K562 (cell line): ENCODE measurements around the gene ASMTL. TPM values are rescaled to one million over a fixed set of nuclear protein-coding genes. Genes with fewer than 3 reads are reported as not detected.
"Not testable (repeated sequence)": the region's sequence is repeated elsewhere in the genome, so short reads cannot be mapped to it uniquely, and the experiment has no call there.

ENCODE experiments used
- ATAC-seq: fragments of 200-7000 bp; cut with Tn5 transposase; 3 replicates; pipeline ENCODE4 v1.9.1; 2020; ENCODE audit warnings: moderate library complexity
- BruUV-seq: library from RNA; stranded (reverse); fragments of 400-500 nt; replicated peaks from 2 replicates; lab custom pipeline; 2021; lab: Mats Ljungman, UMichigan
- CTCF ChIA-PET: fragments of 300-600 bp; formaldehyde crosslinking; extraction: SDS; loops from one replicate; lab custom pipeline; 2021; ENCODE audit warnings: low intra/inter-chr PET ratio; lab: Yijun Ruan, JAX
- POLR2A ChIA-PET: fragments of 300-600, 350-650 bp; sonication (Branson Sonifier 250); formaldehyde crosslinking; extraction: SDS; loops from one replicate; lab custom pipeline; 2021; ENCODE audit warnings: antibody characterized with exemption, inconsistent platforms; lab: Yijun Ruan, JAX
- DNase-seq, 4 experiments: peaks; one replicate each; pipeline versions ENCODE4 v3.0.0 to v3.0.0-alpha.2; 2011 to 2018; ENCODE audit warnings: low spot score in 3 of 4, mixed read lengths in 3 of 4; ENCODE audit errors: extremely low read depth in 1 of 4
- FAIRE-seq: peaks from 2 replicates; lab custom pipeline; 2011; peaks lifted over from hg19 to GRCh38; lab: Jason Lieb, UNC
- H2AFZ ChIP-seq: 2 replicates; pipeline ENCODE4 v1.6.0; 2011; ENCODE audit warnings: low read depth, low read length, control low read depth, inconsistent platforms
- H3K27ac ChIP-seq: fragments of 200-600 bp; 3 replicates; pipeline ENCODE4 v1.8.0; 2011; ENCODE audit warnings: low read depth, mild to moderate bottlenecking, control low read depth, inconsistent platforms, low read length, moderate library complexity, mixed read lengths; ENCODE audit errors: extremely low read depth
- H3K27me3 ChIP-seq, 2 experiments: fragments of 300-600 bp in 1 of 2; 2 replicates in 1 of 2; 3 replicates in 1 of 2; pipeline versions ENCODE4 v1.6.0 to v1.8.0; 2011; ENCODE audit warnings: inconsistent platforms in 2 of 2, low read length in 2 of 2, mild to moderate bottlenecking in 1 of 2, mixed read lengths in 1 of 2, moderate library complexity in 1 of 2; ENCODE audit not compliant: control insufficient read depth in 2 of 2, insufficient read depth in 2 of 2
- H3K36me3 ChIP-seq: fragments of 300-600 bp; 3 replicates; pipeline ENCODE4 v1.8.0; 2011; ENCODE audit warnings: mild to moderate bottlenecking, low read length, inconsistent platforms; ENCODE audit not compliant: control insufficient read depth, insufficient read depth
- H3K4me1 ChIP-seq, 2 experiments: fragments of 200-600 bp in 1 of 2; replicated peaks in 1 of 2; 2 replicates in 1 of 2; 3 replicates in 1 of 2; pipeline versions ENCODE4 v1.5.1 to v1.8.0; 2011; ENCODE audit warnings: inconsistent platforms in 2 of 2, low read length in 2 of 2, mild to moderate bottlenecking in 1 of 2, mixed read lengths in 1 of 2, moderate library complexity in 1 of 2; ENCODE audit not compliant: control insufficient read depth in 2 of 2, insufficient read depth in 2 of 2
- H3K4me2 ChIP-seq: 2 replicates; pipeline ENCODE4 v1.6.1; 2011; ENCODE audit warnings: low read length, control low read depth, inconsistent platforms, mixed read lengths; ENCODE audit not compliant: insufficient read depth
- H3K4me3 ChIP-seq: fragments of 200-600 bp; sonication (generic), shearing (Covaris generic); 2 replicates; pipeline ENCODE4 v1.5.1; 2016; ENCODE audit warnings: control low read depth, inconsistent platforms
- H3K79me2 ChIP-seq: fragments of 200-600 bp; 3 replicates; pipeline ENCODE4 v1.8.0; 2011; ENCODE audit warnings: low read length, inconsistent platforms; ENCODE audit not compliant: control insufficient read depth, insufficient read depth
- H3K9ac ChIP-seq, 2 experiments: 2 replicates each; pipeline versions ENCODE4 v1.6.0 to v1.6.1; 2011; ENCODE audit warnings: low read depth in 2 of 2, low read length in 2 of 2, control low read depth in 1 of 2, inconsistent platforms in 1 of 2, mild to moderate bottlenecking in 1 of 2, mixed read lengths in 1 of 2; ENCODE audit not compliant: insufficient read depth in 1 of 2
- H3K9me1 ChIP-seq: one replicate; pipeline ENCODE4 v1.6.0; 2011; ENCODE audit warnings: inconsistent platforms, mild to moderate bottlenecking, low read length, moderate library complexity; ENCODE audit not compliant: control insufficient read depth, insufficient read depth
- H3K9me3 ChIP-seq: replicated peaks from 2 replicates; pipeline ENCODE4 v1.5.1; 2011; ENCODE audit warnings: low read depth, low read length, inconsistent platforms; ENCODE audit not compliant: control insufficient read depth, insufficient read depth
- H4K20me1 ChIP-seq: replicated peaks from 2 replicates; pipeline ENCODE4 v1.6.1; 2011; ENCODE audit warnings: low read length, inconsistent platforms, mixed read lengths; ENCODE audit not compliant: control insufficient read depth, insufficient read depth
- EHMT2 ChIP-seq: fragments of 450-650 bp; IDR thresholded peaks from 2 replicates; pipeline ENCODE4 v1.6.1; 2018; ENCODE audit warnings: antibody characterized with exemption
- ETV5 ChIP-seq: sonication (generic); formaldehyde crosslinking; IDR thresholded peaks from 2 replicates; pipeline ENCODE4 v1.4.0; 2020; ENCODE audit warnings: low read depth, mild to moderate bottlenecking, missing genetic modification reagents
- MTA3 ChIP-seq: fragments of 450-650 bp; formaldehyde crosslinking; IDR thresholded peaks from 2 replicates; pipeline ENCODE4 v1.6.1; 2017; ENCODE audit warnings: mild to moderate bottlenecking, borderline replicate concordance
- NCOA2 ChIP-seq, 2 experiments: fragments of 450-650 bp; IDR thresholded peaks; 2 replicates each; pipeline ENCODE4 v1.6.1; 2018; ENCODE audit warnings: mild to moderate bottlenecking in 2 of 2, moderate library complexity in 1 of 2; ENCODE audit not compliant: partially characterized antibody in 2 of 2
- PBX2 ChIP-seq, 2 experiments: IDR thresholded peaks in 1 of 2; conservative IDR thresholded peaks in 1 of 2; 2 replicates each; pipeline ENCODE4 v1.6.1; 2016; ENCODE audit warnings: low read depth in 2 of 2, mild to moderate bottlenecking in 1 of 2, missing compliant biosample characterization in 1 of 2, missing genetic modification characterization in 1 of 2, moderate library complexity in 1 of 2
- POLR2G ChIP-seq: fragments of 200-400 bp; formaldehyde crosslinking; IDR thresholded peaks from 2 replicates; pipeline ENCODE4 v1.6.1; 2017; ENCODE audit warnings: low read depth, mild to moderate bottlenecking, antibody characterized with exemption, low read length, moderate library complexity
- WGBS: fragments of 100-300 bp; shearing (Covaris generic); methylation state at CpG from one replicate; pipeline ENCODE4 v1.1.6; 2016; ENCODE audit warnings: low coverage, mixed read lengths; ENCODE audit not compliant: insufficient coverage; ENCODE audit errors: missing lambda C conversion rate; 5-methylcytosine and 5-hydroxymethylcytosine counted together
- in situ Hi-C: fragments of 300-500 bp; cut with MboI; formaldehyde crosslinking; loops from 4 replicates; pipeline ENCODE4 v1.15.0; 2018; ENCODE audit warnings: inconsistent platforms, mixed read lengths
- intact Hi-C: fragments of 100-400 bp; cut with micrococcal nuclease; formaldehyde crosslinking; loops from 2 replicates; pipeline ENCODE4 v1.14.2; 2022
- polyA plus RNA-seq, 8 experiments: library from polyadenylated mRNA; depleted of rRNA in 4 of 8; stranded (reverse) in 5 of 8; unstranded in 3 of 8; fragments of >200 nt; fragmentation: Nextera tagmentation in 2 of 8; fragmentation: Illumina TruSeq in 1 of 8; extraction: Ambion mirVana in 2 of 8; extraction: Trizol in 1 of 8; gene quantifications; 2 replicates each; pipeline versions ENCODE4 v1.2.1 to v1.2.3, GENCODE V29; 2011 to 2014; ENCODE audit warnings: inconsistent platforms in 1 of 8, missing spikeins in 1 of 8
- total RNA-seq, 7 experiments: library from RNA; depleted of rRNA in 6 of 7; stranded (reverse); fragments of >200 nt in 6 of 7; fragmentation: Illumina TruSeq in 2 of 7; extraction: Trizol in 2 of 7; gene quantifications; 2 replicates each; pipeline versions ENCODE4 v1.2.1 to v1.2.3, GENCODE V29; 2011 to 2021; ENCODE audit warnings: low replicate concordance in 1 of 7

Gene ASMTL
- total and polyA plus RNA-seq, 9 of the 15 experiments (the other 6 are each of a cell fraction or from before 2014, with no cell fraction given): 0.56 to 20.6 (median 7.6) TPM

GRCh38 chrX:1378306-1378759, 74.4 kb downstream of the ASMTL start:
- CTCF ChIA-PET: no interaction called here
- in situ Hi-C loops (no loop called here), intact Hi-C loops (no loop called here)
- BruUV-seq: no TSS peak
- H2AFZ ChIP-seq: no peak overlapping the region
- H4K20me1 ChIP-seq: no peaks in the 10 kb centered on the region
- H3K4me1 ChIP-seq: peaks cover 5 to 15% of the 10 kb centered on the region in 2 experiments; a peak in 3 of 5 replicates
- ATAC-seq (no peak), FAIRE-seq (no peak), DNase-seq (peak in 1 of 4 experiments; percentile 7)
- no peaks in the 10 kb centered on the region for H3K9me3 ChIP-seq
- H3K27me3 ChIP-seq: no peaks in the 10 kb centered on the region
- POLR2A ChIA-PET: no interaction called here
- H3K4me3 ChIP-seq: no peak overlapping the region
- no peak overlapping the region for H3K27ac ChIP-seq
- H3K4me2 ChIP-seq: no peak overlapping the region
- no peaks in the 10 kb centered on the region for H3K36me3 ChIP-seq
- H3K79me2 ChIP-seq: no peaks in the 10 kb centered on the region
- 49% methylated on average over 12 of the region's 24 CpGs for WGBS
- TF ChIP-seq NCOA2 (IDR thresholded peaks at IDR 0.05; ENCODE audit: partially characterized antibody in 2 of 2) (no peak), POLR2G (peak; percentile 61)
- TF ChIP-seq, all 486 proteins: peak for 1
- no peaks in the 10 kb centered on the region for H3K9me1 ChIP-seq
- no peak overlapping the region for H3K9ac ChIP-seq

- no peak overlapping the region for H3K4me3 ChIP-seq
- H3K79me2 ChIP-seq: no peaks in the 10 kb centered on the region
- no peak overlapping the region for H3K9ac ChIP-seq
- no peaks in the 10 kb centered on the region for H3K9me3 ChIP-seq
- no peak overlapping the region for H3K27ac ChIP-seq
- no peak for FAIRE-seq
- POLR2A ChIA-PET: no interaction called here
- intact Hi-C loops: no loop called here
- H3K36me3 ChIP-seq: no peaks in the 10 kb centered on the region
- no peaks in the 10 kb centered on the region for H3K4me1 ChIP-seq
- DNase-seq: no peak
- CTCF ChIA-PET: no interaction called here
- BruUV-seq: no TSS peak
- no peak overlapping the region for H2AFZ ChIP-seq
- ATAC-seq: no peak
- TF ChIP-seq MTA3 (no peak), EHMT2 (no peak), PBX2 (CRISPR knock-in tag; IDR thresholded peaks at IDR 0.05; ENCODE audit: low read depth) (no peak), PBX2 (tag; conservative IDR thresholded peaks at IDR 0.05; ENCODE audit: low read depth) (no peak), ETV5 (no peak)
- TF ChIP-seq, all 486 proteins: peak for 0
- WGBS: 0% methylated on average over 4 of the region's 4 CpGs
- H3K4me2 ChIP-seq: no peak overlapping the region
- no peaks in the 10 kb centered on the region for H4K20me1 ChIP-seq
- H3K27me3 ChIP-seq: no peaks in the 10 kb centered on the region
- no peaks in the 10 kb centered on the region for H3K9me1 ChIP-seq
- in situ Hi-C loops: no loop called here
These were observed 84.4 kb downstream of the ASMTL start for GRCh38 chrX:1368385-1368698.

GRCh38 chrX:1366363-1366762, 86.3 kb downstream of the ASMTL start:
- FAIRE-seq: not testable (repeated sequence)

More at GRCh38 chrX:1366363-1366762, 86.3 kb downstream of the ASMTL start:
- CTCF ChIA-PET, H2AFZ ChIP-seq, ATAC-seq, H3K4me2 ChIP-seq, H3K4me3 ChIP-seq, H3K9ac ChIP-seq, H3K27me3 ChIP-seq, in situ Hi-C loops, H3K9me3 ChIP-seq, POLR2A ChIA-PET, H3K27ac ChIP-seq, DNase-seq, BruUV-seq, H3K79me2 ChIP-seq, H3K9me1 ChIP-seq, H4K20me1 ChIP-seq, H3K4me1 ChIP-seq, H3K36me3 ChIP-seq, intact Hi-C loops: not testable (repeated sequence)
- WGBS: no CpG with 5 or more reads among the region's 63 CpGs
